ENCODE results near the gene WIPI1.
A peak's percentile ranks its signal among the peaks of the same experiment; 100 is the strongest.
"Not testable (repeated sequence)": the region's sequence is repeated elsewhere in the genome, so short reads cannot be mapped to it uniquely, and the experiment has no call there.

Gene WIPI1

GRCh38 chr17:68383443-68384321 is 73.6 kb downstream of the WIPI1 start:
- peak; percentile 86 for DNase-seq

GRCh38 chr17:68383120-68383442 is 74.2 kb downstream of the WIPI1 start:
- no peak for DNase-seq

- no peak for DNase-seq
Observed at GRCh38 chr17:68382582-68383085, 74.7 kb downstream of the WIPI1 start.

- peak; percentile 92 for DNase-seq
Observed at GRCh38 chr17:68381076-68381900, 76.0 kb downstream of the WIPI1 start.

GRCh38 chr17:68379692-68380677 is 77.3 kb downstream of the WIPI1 start:
- no peak for DNase-seq

- DNase-seq, result no peak
Observed at GRCh38 chr17:68379177-68379510, 78.2 kb downstream of the WIPI1 start.

GRCh38 chr17:68378268-68379176 is 78.8 kb downstream of the WIPI1 start:
- peak; percentile 79 for DNase-seq

- DNase-seq, result no peak
Observed at GRCh38 chr17:68377771-68378267, 79.5 kb downstream of the WIPI1 start.

- not testable (repeated sequence) for DNase-seq
Observed at GRCh38 chr17:68376178-68376577, 81.1 kb downstream of the WIPI1 start.

GRCh38 chr17:68375566-68375965 is 81.7 kb downstream of the WIPI1 start:
- no peak for DNase-seq
